Neural progenitor cell (in vitro differentiated cells): ENCODE results near the gene CKAP2L.

ENCODE experiments used
- EZH2phosphoT487 ChIP-seq: fragments of 200-600 bp; sonication (generic); IDR thresholded peaks from 2 replicates; pipeline ENCODE4 v1.6.1; 2017; ENCODE audit warnings: antibody characterized with exemption
- TF ChIP-seq, protein P1 (sequence below): fragments of 200-600 bp; sonication (generic); IDR thresholded peaks from 2 replicates; pipeline ENCODE4 v1.5.1; 2017; ENCODE audit warnings: antibody characterized with exemption, mild to moderate bottlenecking

DNA sequence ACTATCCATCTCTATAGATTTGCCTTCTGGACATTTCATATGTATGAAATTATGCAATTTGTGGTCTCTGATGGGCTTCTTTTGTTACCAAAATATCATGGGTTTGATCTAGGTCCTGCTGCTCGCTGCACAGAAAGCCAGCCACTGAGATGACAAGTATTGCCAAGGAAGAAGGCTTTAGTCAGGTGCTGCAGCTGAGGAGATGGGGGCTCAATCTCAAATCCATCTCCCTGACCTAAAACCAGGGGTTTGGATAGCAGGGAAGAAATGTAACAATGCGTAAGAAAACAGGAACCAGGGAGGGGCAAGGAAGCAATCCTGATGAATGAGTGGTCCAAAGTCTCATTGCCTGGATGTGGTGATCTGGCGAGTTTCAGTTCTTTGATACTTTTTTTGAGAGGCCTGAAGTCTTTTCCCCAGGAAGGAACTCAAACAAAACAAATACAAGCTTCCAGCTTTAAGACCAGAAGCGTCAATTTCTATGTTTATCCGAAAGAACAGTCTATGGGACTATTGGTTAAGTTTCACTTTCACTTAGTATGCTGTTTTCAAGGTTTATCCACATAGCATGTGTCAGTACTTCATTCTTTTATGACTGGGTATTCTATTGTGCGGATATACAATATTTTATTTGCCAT, 3.4 kb upstream of the CKAP2L start:
- TF ChIP-seq, protein P1, sequence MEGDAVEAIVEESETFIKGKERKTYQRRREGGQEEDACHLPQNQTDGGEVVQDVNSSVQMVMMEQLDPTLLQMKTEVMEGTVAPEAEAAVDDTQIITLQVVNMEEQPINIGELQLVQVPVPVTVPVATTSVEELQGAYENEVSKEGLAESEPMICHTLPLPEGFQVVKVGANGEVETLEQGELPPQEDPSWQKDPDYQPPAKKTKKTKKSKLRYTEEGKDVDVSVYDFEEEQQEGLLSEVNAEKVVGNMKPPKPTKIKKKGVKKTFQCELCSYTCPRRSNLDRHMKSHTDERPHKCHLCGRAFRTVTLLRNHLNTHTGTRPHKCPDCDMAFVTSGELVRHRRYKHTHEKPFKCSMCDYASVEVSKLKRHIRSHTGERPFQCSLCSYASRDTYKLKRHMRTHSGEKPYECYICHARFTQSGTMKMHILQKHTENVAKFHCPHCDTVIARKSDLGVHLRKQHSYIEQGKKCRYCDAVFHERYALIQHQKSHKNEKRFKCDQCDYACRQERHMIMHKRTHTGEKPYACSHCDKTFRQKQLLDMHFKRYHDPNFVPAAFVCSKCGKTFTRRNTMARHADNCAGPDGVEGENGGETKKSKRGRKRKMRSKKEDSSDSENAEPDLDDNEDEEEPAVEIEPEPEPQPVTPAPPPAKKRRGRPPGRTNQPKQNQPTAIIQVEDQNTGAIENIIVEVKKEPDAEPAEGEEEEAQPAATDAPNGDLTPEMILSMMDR = no peak
- no peak for TF ChIP-seq EZH2phosphoT487
